CD4-positive, alpha-beta T cell treated with Interleukin-10 for 1 hour (primary cell): ENCODE results near the gene SOBP.

Source experiments
- DNase-seq: peaks from one replicate; pipeline ENCODE4 v3.0.0-alpha.2; 2020

The SOBP gene

GRCh38 chr6:107704347-107705013 is 214.6 kb downstream of the SOBP start:
- DNase-seq: peak; percentile 54

- DNase-seq: no peak
Observed at GRCh38 chr6:107706516-107707115, 216.7 kb downstream of the SOBP start.

- no peak for DNase-seq
Observed at GRCh38 chr6:107707346-107708275, 217.7 kb downstream of the SOBP start.

- no peak for DNase-seq
Observed at GRCh38 chr6:107708435-107708834, 218.5 kb downstream of the SOBP start.

GRCh38 chr6:107709341-107709740 is 219.4 kb downstream of the SOBP start:
- no peak for DNase-seq
